Transverse colon (tissue), 4 donors: ENCODE results near the gene PRICKLE1.

Experiments
- POLR2A ChIP-seq: fragments of 450-650 bp; IDR thresholded peaks from one replicate; pipeline ENCODE4 v1.6.1; 2016; ENCODE audit warnings: antibody characterized with exemption, mild to moderate bottlenecking, moderate library complexity
- POLR2AphosphoS5 ChIP-seq, 3 donors: sonication (generic); formaldehyde crosslinking; IDR thresholded peaks; one replicate each; pipeline ENCODE4 v1.6.1; 2016; ENCODE audit warnings: antibody characterized with exemption in 3 of 3
- TF ChIP-seq, protein P1 (sequence below), 5 experiments: fragments of 200-600 bp in 3 of 5; fragments of 450-650 bp in 2 of 5; sonication (generic) in 3 of 5; IDR thresholded peaks; 1 replicate in 2 of 5; 2 replicates in 3 of 5; pipeline ENCODE4 v1.5.1; 2016 to 2017; ENCODE audit warnings: antibody characterized with exemption in 5 of 5, inconsistent platforms in 3 of 5, mild to moderate bottlenecking in 2 of 5, moderate library complexity in 1 of 5

DNA sequence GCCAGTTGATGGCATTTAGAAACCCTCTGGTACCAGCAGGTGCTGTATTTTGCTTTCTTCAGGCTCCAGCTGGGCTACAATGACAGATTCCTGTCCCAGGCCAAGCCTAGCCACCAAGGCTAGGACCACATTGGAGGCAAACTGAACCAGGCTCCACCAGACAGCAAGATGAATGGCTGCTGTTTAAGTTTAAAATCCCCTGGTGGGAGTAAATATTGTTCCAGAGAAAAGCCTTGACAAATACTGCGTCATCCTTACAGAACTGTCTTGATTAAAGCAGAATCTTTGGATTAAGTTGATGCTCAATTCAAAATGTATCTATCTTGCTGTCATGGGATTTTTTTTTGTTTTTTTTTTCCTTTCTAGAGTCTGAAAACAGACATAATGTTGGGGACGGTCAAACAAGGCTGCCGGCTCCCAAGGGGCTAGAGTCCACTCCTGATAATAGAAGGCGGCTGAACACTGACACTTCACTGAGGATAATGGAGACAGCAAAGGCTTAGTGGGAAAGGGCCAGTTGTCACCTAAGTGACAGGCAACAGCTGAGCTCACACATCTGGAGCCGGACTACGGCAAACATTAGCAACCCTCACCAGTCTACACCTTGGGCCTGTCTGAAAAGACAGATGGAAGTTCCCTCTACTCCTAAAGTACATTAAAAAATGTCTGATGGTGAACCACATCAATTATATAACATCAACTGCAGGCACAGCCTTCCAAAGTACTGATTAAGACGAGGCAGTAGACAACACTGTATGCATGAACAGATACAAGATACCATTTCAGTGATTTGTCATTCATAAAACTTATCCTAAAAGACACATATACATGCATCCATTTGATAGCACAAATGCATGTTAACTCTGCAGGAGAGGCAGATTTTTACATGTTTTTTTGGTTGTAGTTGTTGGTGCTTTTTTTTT lies 1.7 kb downstream of the PRICKLE1 start:
- TF ChIP-seq, protein P1, sequence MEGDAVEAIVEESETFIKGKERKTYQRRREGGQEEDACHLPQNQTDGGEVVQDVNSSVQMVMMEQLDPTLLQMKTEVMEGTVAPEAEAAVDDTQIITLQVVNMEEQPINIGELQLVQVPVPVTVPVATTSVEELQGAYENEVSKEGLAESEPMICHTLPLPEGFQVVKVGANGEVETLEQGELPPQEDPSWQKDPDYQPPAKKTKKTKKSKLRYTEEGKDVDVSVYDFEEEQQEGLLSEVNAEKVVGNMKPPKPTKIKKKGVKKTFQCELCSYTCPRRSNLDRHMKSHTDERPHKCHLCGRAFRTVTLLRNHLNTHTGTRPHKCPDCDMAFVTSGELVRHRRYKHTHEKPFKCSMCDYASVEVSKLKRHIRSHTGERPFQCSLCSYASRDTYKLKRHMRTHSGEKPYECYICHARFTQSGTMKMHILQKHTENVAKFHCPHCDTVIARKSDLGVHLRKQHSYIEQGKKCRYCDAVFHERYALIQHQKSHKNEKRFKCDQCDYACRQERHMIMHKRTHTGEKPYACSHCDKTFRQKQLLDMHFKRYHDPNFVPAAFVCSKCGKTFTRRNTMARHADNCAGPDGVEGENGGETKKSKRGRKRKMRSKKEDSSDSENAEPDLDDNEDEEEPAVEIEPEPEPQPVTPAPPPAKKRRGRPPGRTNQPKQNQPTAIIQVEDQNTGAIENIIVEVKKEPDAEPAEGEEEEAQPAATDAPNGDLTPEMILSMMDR (IDR thresholded peaks at IDR 0.05): no peak
- TF ChIP-seq POLR2AphosphoS5 (IDR thresholded peaks at IDR 0.05): no peak
- TF ChIP-seq POLR2A: no peak
